Dermis microvascular lymphatic vessel endothelial cell (primary cell): ENCODE data around the gene NFS1. TPM values are rescaled to one million over a fixed set of nuclear protein-coding genes. Genes with fewer than 3 reads are reported as not detected.
"Not testable (repeated sequence)": the region's sequence is repeated elsewhere in the genome, so short reads cannot be mapped to it uniquely, and the experiment has no call there.

Experiments used
- DNase-seq, 2 donors: peaks; one replicate each; pipeline versions ENCODE4 v3.0.0 to v3.0.0-alpha.2; 2010; ENCODE audit warnings: low read depth in 2 of 2
- total RNA-seq: library from RNA; depleted of rRNA; stranded (reverse); fragments of >200 nt; gene quantifications from 2 replicates; pipeline ENCODE4 v1.2.1, GENCODE V29; 2014

Gene NFS1
- total RNA-seq, 1 donor from 2014 or later = 15.1 TPM

DNA sequence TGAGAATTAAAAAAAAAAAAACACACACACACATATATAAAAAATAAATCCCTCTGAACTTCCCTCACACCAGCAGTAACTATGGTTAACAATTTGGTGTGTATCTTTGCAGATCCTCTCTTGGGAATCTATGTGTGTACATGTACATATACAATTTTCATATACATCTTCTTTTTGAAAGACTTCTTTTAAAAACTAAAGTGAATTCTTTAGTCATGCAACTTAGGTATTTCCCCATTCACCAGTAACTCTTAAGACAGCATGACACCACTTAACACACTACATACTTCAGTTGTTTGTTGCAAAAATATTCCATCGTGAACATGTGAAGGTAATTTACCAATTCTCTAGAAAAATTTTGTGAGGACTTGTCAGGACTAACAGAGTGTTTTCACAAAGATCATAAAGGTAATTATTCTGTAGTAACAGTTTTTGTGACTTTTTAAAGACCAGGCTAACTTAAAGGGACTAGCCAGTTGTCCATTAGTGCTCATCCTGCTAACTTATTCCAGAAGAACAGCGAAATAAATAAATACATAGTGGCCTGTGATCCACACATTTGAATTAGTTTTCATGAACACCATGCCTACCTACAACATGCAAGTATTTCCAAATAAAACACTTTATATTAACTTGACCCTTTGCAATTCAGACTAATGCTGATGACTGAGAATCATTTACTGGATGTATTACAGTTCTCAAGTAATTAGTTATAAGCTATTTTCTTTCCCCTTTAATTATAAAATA lies 30.9 kb upstream of the NFS1 start:
- no peak for DNase-seq

DNA sequence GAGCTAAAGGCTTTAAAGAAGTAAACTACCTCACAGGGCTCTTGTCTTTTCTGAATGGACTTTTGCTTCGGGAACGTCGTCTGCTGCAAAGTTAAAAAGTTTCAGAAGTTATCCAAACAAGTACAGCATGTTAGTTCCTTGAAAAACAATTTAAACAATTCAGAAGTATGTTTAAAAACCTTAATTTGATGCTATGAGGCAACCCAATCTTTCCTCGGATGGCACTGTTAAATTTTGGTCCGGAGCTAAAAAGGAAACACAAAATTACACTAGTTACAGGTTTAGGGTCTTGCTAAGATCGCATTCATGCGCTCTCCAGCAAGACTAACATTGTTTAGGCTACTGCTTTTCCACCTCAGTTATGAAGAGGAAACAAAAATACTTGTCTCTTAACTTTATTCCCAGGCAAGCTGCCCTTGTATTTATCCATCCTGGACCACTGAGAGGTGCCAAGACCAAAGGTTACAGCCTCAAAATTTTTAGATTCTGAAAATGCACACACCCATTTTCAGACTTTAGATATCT lies 30.2 kb upstream of the NFS1 start:
- DNase-seq = no peak

- DNase-seq = no peak
Measured at GRCh38 chr20:35726842-35727711, 27.9 kb upstream of the NFS1 start.

DNA sequence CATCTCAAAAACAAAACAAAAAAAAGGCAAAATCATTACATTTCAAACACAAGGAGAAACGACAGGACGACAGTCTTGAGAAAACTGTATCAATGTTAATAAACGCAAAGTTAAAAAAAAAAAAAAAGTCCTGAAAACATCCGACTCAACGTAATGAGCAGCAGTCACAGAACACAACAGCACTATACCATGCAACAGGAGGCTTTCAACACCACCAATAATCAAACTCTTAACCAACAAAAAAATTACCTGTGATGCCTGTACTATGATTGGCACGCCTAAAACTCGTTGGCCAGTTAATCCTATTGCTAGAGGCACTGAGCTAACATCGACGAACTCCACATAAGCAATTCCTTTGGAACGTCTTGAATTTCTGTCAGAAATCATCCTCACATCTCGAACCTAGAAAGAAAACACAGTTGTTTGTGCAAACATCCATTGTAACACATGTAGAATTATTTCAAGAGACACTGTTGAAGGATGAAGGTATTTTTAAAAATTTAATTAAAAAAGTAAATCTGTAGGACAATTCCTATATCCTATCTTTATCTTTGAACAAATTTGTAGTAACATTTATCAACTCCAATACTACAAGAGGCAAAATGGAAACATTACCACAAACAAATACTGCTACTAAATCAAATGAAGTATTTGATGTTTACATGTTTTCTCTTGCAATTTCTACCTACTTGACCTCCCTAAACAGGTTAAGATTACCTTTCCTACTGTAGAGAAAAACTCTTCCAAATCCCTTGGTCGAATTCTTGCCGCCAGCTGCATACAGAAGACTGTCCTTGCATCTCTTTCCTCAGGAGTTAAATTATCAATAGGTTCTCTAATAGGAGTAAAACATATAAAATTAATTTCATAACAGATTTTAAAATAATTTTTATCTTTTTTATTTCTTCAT lies 25.4 kb upstream of the NFS1 start:
- DNase-seq = no peak

DNA sequence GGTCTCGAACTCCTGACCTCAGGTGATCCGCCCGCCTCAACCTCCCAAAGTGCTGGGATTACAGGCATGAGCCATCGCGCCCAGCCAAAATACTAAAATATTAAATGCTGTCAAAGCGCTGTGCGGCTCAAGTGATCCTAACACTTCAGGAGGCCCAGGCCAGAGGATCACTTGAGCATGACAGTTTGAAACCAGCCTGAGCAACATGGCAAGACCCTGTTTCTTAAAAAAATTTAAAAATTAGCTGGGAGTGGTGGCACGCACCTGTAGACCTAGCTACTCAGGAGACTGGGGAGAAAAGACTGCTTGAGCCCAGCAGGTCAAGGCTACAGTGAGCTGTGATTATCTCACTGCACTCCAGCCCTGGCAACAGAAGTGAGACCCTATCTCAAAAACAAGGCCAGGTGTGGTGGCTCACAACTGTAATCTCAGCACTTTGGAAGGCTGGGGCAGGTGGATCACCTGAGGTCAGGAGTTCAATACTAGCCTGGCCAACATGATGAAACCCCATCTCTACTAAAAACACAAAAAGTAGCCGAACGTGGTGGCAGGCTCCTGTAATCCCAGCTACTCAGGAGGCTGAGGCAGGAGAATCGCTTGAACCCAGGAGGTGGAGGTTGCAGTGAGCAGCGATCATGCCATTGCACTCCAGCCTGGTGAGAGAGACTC lies 24.6 kb upstream of the NFS1 start:
- not testable (repeated sequence) for DNase-seq

DNA sequence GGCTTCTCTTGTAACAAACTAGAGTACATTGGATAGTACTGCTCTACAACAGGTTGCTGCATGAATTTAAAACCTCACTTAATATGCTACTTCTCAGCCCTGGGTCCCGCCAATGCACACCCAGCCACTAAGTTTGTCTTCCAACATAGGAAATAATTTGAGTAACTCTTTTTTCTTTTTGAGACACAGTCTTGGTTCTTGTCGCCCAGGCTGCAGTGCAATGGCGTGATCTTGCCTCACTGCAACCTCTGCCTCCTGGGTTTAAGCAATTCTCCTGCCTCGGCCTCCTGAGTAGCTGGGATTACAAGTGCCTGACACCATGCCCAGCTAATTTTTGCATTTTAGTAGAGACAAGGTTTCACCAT lies 24.1 kb upstream of the NFS1 start:
- not testable (repeated sequence) for DNase-seq

GRCh38 chr20:35721621-35722020 lies 22.5 kb upstream of the NFS1 start:
- DNase-seq = no peak

GRCh38 chr20:35721219-35721618 lies 22.1 kb upstream of the NFS1 start:
- DNase-seq = no peak

DNA sequence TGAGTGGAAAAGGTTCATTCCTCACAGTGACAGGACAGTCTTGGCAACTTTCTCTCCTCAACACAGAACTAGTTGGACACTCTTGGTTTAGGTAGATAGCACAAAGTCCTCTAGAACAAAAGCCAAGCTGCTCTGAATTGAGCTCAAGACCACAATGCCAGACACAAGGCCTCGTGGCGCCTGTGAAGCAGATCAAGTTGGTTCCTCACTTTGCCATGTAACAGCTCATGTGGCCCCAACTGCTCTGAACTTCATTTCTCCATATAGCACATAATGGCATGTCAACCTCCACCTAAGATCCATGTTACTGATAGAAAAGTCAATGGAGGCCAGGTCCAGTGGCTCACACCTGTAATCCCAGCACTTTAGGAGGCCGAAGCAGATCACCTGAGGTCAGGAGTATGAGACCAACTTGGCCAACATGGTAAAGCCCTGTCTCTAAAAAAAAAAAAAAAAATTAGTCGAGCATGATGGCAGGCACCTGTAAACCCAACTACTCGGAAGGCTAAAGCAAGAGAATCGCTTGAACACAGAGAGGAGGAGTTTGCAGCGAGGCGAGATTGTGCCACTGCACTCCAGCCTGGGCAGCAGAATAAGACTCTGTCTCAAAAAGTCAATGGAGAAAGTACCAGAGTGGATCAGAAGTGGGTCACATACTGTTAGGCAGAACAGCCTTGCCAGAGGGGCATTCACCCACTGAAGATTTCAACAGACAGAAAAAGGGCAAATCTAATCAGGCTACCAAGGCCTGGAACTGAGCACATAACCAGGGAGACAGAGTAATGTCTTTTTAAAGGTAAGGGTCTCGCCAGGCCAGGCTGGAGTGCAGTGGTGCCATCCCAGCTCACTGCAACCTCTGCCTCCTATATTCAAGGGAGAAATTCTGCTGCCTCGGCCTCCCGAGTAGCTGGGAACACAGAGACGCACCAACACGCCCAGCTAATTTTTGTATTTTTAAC lies 21.3 kb upstream of the NFS1 start:
- DNase-seq = no peak

DNA sequence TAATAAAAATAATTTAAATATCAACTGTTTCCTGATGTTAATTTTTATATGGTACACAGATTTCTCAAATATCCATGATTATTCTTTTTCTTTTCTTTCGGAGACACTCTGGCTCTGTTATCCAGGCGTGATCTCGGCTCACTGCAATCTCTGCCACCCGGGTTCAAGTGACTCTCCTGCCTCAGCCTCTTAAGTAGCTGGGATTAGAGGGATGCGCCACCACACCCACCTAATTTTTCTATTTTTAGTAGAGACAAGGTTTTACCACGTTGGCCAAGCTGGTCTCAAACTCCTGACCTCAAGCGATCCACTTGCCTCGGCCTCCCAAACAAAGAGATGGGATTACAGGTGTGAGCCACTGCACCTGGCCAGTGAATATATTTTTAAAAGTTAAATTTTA lies 20.6 kb upstream of the NFS1 start:
- DNase-seq = no peak

DNA sequence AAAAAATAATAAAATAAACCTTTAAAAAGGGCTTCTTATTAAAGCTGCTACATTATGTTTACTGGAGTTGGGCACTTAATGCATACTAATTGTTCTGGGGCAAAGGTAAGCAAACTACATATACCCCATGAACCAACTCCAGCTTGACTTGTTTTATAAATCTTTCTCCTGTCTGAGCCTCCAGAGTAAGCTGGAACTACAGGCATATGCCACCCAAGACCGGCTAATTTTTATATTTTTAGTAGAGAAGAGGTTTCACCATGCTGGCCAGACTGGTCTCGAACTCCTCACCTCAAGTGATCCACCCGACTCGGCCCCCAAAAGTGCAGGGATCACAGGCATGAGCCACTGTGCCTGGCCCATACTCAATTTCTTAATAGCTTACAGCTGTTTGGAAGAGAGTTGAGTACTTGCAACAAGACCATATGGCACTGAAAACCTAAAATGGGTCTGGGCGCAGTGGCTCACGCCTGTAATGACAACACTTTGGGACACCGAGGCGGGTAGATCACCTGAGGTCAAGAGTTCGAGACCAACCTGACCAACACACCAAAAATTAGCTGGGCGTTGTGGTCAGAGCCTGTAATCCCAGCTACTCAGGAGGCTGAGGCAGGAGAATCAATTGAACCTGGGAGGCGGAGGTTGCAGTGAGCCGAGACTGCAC lies 20.0 kb upstream of the NFS1 start:
- no peak for DNase-seq

DNA sequence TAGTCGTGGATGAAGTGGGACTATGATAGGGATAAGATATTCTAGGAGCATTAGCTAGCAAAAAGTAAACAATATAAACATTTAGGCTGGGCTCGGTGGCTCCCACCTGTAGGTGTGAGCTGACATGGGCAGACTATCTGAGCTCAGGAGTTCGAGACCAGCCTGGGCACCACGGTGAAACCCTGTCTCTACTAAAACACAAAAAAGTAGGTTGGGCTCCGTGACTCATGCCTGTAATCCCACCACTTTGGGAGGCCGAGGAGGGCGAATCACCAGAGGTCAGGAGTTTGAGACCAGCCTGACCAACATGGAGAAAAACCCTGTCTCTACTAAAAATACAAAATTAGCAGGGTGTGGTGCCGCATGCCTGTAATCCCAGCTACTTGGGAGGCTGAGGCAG lies 19.2 kb upstream of the NFS1 start:
- not testable (repeated sequence) for DNase-seq

DNA sequence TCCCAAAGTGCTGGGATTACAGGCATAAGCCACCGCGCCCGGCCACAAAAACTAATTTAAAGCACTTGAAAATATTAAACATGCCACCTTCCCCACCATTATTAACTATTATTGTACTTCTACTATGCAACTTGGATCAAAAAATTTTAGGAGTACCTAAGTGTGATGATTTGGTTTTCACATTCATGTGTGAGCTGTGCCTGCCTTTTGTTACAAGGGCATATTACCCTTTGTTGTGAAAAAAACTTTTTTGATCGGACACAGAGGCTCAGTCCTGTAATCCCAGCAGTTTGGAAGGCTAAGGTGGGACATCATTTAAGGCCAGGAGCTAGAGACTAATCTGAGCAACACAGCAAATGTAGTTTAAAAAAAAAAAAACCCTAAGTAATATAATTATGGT lies 17.2 kb upstream of the NFS1 start:
- no peak for DNase-seq

DNA sequence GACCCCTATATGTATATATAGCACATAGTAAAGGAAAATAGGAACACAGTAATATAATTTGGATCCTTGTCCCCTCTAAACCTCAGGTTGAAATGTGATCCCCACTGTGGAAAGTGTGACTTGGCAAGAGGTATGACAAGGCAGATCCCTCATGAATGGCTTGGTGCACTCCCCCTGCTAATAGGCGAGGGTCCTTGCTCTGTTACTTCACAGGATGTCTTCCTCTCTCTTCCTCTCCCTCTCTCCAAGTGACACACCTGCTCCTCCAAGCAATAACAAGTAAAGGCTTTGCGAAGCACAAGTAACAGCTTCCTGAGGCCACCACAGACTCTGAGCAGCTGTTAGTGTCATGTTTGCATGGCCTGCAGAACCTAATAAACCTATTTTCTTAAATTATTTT lies 16.5 kb upstream of the NFS1 start:
- DNase-seq = no peak

DNA sequence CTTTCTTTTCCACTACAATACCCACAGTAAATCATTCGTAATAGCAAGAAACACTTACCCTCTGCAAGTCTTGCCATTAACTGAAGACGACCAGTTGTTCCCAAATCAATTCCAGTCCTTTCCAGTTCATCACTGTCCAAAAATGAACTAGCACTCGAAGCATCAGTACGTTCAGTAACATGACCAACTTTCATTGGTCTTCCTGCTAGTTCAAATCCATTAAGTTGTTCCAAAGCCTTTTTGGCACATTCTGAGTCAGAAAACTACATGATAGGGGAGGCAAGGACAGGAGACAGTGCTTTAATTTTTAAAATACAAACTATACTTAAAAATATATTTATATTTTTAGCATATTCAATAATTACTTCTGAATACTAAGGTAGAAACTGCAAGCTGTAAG lies 15.0 kb upstream of the NFS1 start:
- DNase-seq = no peak

- DNase-seq = not testable (repeated sequence)
Measured at GRCh38 chr20:35713120-35713519, 14.0 kb upstream of the NFS1 start.

DNA sequence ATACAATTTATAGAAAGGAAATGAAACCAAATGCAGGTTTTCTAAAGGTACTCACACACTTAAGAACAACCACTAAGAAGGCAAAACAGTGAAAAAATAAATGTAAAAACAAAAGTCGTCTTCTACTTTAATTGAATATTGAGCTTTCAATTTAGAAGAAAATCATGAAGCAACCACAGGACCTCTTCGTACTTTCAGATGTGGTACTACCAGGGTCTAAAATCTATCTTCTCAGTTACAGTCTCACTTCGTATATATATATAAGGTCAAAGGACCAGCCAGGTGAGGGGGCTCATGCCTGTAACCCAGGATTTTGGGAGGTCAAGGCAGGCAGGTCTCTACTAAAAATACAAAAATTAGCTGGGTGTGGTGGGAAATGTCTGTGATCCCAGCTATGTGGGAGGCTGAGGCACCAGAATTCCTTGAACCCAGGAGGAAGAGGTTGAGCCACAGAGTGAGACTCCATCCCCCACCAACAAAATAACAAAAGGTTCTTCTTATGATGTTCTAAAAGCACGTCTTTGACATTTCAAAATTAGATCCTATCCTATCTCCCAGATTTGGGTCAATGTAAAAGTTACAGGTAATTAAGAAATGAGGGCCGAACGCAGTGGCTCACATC lies 12.5 kb upstream of the NFS1 start:
- no peak for DNase-seq

DNA sequence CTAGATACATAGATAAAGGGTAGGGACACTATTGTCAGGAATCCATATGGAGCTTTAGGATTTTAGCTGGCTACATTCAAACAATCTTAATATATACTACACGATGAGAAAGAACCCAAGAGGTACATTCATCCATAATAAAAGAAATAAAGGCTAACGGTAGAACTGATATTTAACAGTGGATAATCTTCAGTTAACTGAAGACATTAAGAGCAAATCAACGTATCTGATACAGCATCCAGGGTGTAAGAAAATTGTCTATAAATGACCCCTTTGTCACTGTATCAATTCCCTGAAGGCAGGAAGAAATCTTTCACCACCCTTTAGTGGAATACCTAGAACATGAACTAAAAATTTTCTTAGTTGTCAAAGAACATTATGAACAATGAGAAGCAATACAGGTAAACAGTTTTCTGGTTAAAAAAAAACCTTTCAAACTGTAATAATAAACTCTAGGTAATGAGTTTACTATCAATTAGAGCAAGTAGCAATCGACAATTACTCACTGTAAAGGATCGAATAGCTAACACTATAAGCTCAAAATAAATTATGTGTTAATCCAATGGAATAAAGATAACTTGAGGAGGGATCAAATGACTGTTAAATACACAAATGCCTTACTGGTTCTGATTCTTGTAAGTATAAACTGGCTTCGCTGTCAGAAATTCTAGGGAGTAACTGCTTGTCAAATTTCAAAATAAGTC lies 11.9 kb upstream of the NFS1 start:
- no peak for DNase-seq
